ENCODE data around the gene GUCY1A2. TPM values are rescaled to one million over a fixed set of nuclear protein-coding genes. Genes with fewer than 3 reads are reported as not detected.

Gene GUCY1A2
- total RNA-seq, 2 experiments from 2014 or later: not detected

DNA sequence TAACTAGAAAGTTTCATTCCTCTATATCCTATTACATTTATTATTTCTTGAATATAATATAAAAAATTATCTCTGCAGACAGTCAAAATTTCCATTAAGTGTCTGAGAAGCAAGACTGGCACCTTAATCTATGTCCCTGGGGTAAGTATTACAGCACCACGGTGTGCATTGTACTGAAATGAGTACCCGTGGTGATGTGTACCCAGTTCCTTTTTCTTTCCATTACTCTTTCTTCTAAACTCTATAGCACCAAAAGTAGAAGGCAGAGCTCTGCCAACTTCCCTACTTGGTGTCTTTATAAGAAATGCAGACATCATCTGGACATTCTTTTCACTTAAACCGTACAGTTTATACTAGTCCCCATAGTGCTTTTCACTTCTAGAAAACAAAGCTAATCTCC is 161.7 kb downstream of the GUCY1A2 start:
- Histone ChIP-seq H3K27me3 (ENCODE audit: control insufficient read depth in 1 of 2, insufficient read depth in 2 of 2, low read length in 2 of 2) (no peaks in the 10 kb centered on the region), H3K36me3 (ENCODE audit: insufficient read depth, low read length) (no peaks in the 10 kb centered on the region), H3K4me3 (ENCODE audit: low read length) (no peak overlapping the region), H3K27ac (ENCODE audit: low read depth in 1 of 2, low read length in 2 of 2) (no peak overlapping the region), H3K9me3 (ENCODE audit: control insufficient read depth in 1 of 2, insufficient read depth in 1 of 2, low read length in 2 of 2) (peaks cover 16 to 17% of the 10 kb centered on the region in 2 experiments), H3K4me1 (ENCODE audit: insufficient read depth, low read length) (no peaks in the 10 kb centered on the region)
- ChIA-PET CTCF (no interaction called here), POLR2A (no interaction called here)
- H3K9me3 Mint-ChIP-seq: peaks cover 22% of the 10 kb centered on the region
- TF ChIP-seq, protein P1, sequence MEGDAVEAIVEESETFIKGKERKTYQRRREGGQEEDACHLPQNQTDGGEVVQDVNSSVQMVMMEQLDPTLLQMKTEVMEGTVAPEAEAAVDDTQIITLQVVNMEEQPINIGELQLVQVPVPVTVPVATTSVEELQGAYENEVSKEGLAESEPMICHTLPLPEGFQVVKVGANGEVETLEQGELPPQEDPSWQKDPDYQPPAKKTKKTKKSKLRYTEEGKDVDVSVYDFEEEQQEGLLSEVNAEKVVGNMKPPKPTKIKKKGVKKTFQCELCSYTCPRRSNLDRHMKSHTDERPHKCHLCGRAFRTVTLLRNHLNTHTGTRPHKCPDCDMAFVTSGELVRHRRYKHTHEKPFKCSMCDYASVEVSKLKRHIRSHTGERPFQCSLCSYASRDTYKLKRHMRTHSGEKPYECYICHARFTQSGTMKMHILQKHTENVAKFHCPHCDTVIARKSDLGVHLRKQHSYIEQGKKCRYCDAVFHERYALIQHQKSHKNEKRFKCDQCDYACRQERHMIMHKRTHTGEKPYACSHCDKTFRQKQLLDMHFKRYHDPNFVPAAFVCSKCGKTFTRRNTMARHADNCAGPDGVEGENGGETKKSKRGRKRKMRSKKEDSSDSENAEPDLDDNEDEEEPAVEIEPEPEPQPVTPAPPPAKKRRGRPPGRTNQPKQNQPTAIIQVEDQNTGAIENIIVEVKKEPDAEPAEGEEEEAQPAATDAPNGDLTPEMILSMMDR (IDR thresholded peaks at IDR 0.05): no peak
- no peaks in the 10 kb centered on the region for H3K4me1 Mint-ChIP-seq (ENCODE audit: low read depth)
- intact Hi-C loops (cut with DNase I, micrococcal nuclease): no loop called here
- no peak for ATAC-seq (ENCODE audit: poor library complexity)
- H3K4me3 Mint-ChIP-seq: no peak overlapping the region
- no peak for DNase-seq
- no peak overlapping the region for H3K27ac Mint-ChIP-seq
- H3K27me3 Mint-ChIP-seq: no peaks in the 10 kb centered on the region
- H3K36me3 Mint-ChIP-seq (ENCODE audit: low read depth): no peaks in the 10 kb centered on the region

DNA sequence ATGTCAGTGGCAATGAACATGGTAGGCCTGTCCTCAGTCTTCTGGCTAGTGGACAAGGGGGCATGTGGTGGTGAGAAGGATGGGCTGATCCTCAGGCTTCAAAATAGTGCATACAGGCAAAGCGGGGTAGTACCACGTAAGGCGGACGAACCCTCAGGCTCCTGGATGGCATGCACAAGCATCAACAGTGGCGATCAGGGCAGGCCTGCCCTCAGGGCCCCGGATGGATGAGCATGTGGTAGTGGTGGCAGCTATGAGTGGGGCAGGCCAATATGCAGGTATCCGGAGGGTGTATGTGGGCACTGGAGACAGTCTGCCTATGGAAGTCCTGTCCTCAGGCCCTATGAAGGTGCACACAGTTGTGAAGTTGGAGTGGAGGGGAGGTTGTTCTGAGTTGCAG is 163.8 kb downstream of the GUCY1A2 start:
- Histone ChIP-seq H3K36me3 (ENCODE audit: insufficient read depth, low read length) (no peaks in the 10 kb centered on the region), H3K4me3 (ENCODE audit: low read length) (no peak overlapping the region), H3K4me1 (ENCODE audit: insufficient read depth, low read length) (no peaks in the 10 kb centered on the region), H3K27me3 (ENCODE audit: control insufficient read depth in 1 of 2, insufficient read depth in 2 of 2, low read length in 2 of 2) (no peaks in the 10 kb centered on the region), H3K9me3 (ENCODE audit: control insufficient read depth in 1 of 2, insufficient read depth in 1 of 2, low read length in 2 of 2) (peaks cover 16 to 17% of the 10 kb centered on the region in 2 experiments), H3K27ac (ENCODE audit: low read depth in 1 of 2, low read length in 2 of 2) (no peak overlapping the region)
- DNase-seq (no peak), ATAC-seq (ENCODE audit: poor library complexity) (no peak)
- intact Hi-C loops (cut with DNase I, micrococcal nuclease): no loop called here
- Mint-ChIP-seq H3K36me3 (ENCODE audit: low read depth) (no peaks in the 10 kb centered on the region), H3K4me3 (no peak overlapping the region), H3K27me3 (no peaks in the 10 kb centered on the region), H3K4me1 (ENCODE audit: low read depth) (no peaks in the 10 kb centered on the region), H3K27ac (no peak overlapping the region), H3K9me3 (peaks cover 20% of the 10 kb centered on the region)
- TF ChIP-seq, protein P1 (IDR thresholded peaks at IDR 0.05): no peak
- ChIA-PET CTCF (no interaction called here), POLR2A (no interaction called here)

DNA sequence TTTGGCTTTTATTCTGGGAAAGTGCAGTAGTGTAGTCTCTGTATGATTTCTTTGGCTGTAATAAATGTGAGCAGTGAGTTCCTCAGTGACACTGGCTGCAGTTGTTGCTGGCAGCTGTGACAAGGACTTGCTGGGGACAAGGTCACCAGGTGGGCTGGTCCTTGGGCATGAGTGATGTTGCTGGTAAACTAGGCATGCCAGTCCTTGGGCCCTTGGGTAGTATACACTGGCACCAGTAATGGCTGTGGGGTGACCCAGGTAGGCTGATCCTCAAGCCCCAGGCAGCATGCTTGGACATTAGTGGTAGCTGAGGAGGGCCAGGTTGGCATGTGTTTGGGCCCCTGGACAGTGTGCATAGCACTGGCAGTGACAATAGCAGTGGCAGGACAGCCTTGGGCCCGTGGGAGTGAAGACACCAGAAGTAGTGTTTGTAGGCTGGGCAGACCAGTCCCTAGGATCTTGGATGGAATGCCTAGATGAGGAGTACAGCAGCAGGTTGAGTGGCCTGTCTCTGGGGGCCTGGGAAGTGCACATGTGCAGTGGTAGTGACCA is 164.3 kb downstream of the GUCY1A2 start:
- intact Hi-C loops (cut with DNase I, micrococcal nuclease): no loop called here
- H3K4me3 Mint-ChIP-seq: no peak overlapping the region
- Histone ChIP-seq H3K27ac (ENCODE audit: low read depth in 1 of 2, low read length in 2 of 2) (no peak overlapping the region), H3K4me1 (ENCODE audit: insufficient read depth, low read length) (no peaks in the 10 kb centered on the region), H3K36me3 (ENCODE audit: insufficient read depth, low read length) (no peaks in the 10 kb centered on the region), H3K27me3 (ENCODE audit: control insufficient read depth in 1 of 2, insufficient read depth in 2 of 2, low read length in 2 of 2) (no peaks in the 10 kb centered on the region), H3K9me3 (ENCODE audit: control insufficient read depth in 1 of 2, insufficient read depth in 1 of 2, low read length in 2 of 2) (peaks cover 16 to 17% of the 10 kb centered on the region in 2 experiments), H3K4me3 (ENCODE audit: low read length) (no peak overlapping the region)
- DNase-seq: no peak
- TF ChIP-seq, protein P1 (IDR thresholded peaks at IDR 0.05): no peak
- no peaks in the 10 kb centered on the region for H3K4me1 Mint-ChIP-seq (ENCODE audit: low read depth)
- no peaks in the 10 kb centered on the region for H3K36me3 Mint-ChIP-seq (ENCODE audit: low read depth)
- no peak overlapping the region for H3K27ac Mint-ChIP-seq
- no peaks in the 10 kb centered on the region for H3K27me3 Mint-ChIP-seq
- ATAC-seq (ENCODE audit: poor library complexity): no peak
- peaks cover 20% of the 10 kb centered on the region for H3K9me3 Mint-ChIP-seq
- CTCF ChIA-PET: no interaction called here
- POLR2A ChIA-PET: no interaction called here
